ENCODE data around the gene SKA2. TPM values are rescaled to one million over a fixed set of nuclear protein-coding genes. Genes with fewer than 3 reads are reported as not detected.

The SKA2 gene
- 16.9 and 17.0 TPM in 2 replicates for total RNA-seq

DNA sequence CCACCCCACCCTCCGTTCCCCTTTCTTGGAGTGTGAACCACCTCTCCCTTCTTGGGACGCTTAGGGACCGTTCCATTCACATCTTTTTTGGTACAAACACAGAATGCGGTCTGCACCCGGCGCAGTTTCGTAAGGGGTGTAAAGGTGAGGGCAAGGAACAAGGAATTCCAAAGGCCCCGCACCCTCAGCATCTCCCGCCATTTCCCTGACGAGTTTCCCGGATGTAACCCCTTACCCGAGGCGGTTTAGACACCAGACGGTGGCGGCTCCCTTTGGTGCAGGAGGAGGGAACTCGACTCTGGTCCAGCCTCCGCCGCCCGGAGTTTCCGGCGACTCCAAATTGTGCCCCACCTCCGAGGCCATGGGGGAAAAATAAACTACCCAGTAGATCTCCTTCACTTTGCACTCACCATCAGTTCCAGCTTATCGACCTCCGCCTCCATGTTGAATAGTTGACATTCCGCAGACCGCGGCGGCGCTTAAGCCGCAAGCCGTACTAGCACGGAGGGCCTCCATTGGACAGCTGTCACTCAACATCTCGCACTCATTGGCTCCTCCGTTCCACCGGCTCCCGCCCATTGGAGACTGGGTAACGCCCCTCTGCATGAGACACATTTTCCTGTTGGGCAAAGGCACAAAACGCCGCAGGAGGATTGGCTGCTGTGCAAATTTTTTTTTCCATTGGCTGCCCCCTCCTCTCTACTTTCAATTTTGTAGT lies at the start of gene SKA2:
TSS of gene SKA2 (minus strand) at position 466 of the 718 bp plus-strand sequence. CDS start at position 443, 23 bp downstream.
- intact Hi-C loops (cut with micrococcal nuclease) = loop anchor here (1.0 to 10.0 kb wide), 9 partner anchors 49 to 936 kb away; partner anchors contain the start of genes CLTC, GDPD1, MKS1 and SMG8
- H3K9me3 Mint-ChIP-seq = no peaks in the 10 kb centered on the region
- TF ChIP-seq CTCF (IDR thresholded peaks at IDR 0.05) = no peak
- H3K4me3 Mint-ChIP-seq = no peak within 1 kb of the TSS
- peaks cover 14% of the 10 kb centered on the region for H3K4me1 Mint-ChIP-seq
- CTCF ChIA-PET = interaction anchor here (1.0 to 1.5 kb wide), 2 partner anchors 8 to 48 kb away, joined by 3 to 5 read pairs; partner anchors contain the start of gene TRIM37
- POLR2A ChIA-PET = interaction anchor here (0.6 to 2.1 kb wide), 15 partner anchors 9 to 1148 kb away, joined by 3 to 18 read pairs (median 6); partner anchors contain the start of genes CLTC, SMG8, SRSF1 and TRIM37
- ATAC-seq (ENCODE audit: low read depth) = peak; percentile 83
- H3K27ac Mint-ChIP-seq = no peak within 1 kb of the TSS
- no peaks in the 10 kb centered on the region for H3K36me3 Mint-ChIP-seq (ENCODE audit: low read depth)
- H3K27me3 Mint-ChIP-seq = no peaks in the 10 kb centered on the region
- peak; percentile 85 for DNase-seq

GRCh38 chr17:59202320-59202719 lies 47.3 kb upstream of the SKA2 start:
- H3K9me3 Mint-ChIP-seq = no peaks in the 10 kb centered on the region
- ATAC-seq (ENCODE audit: low read depth) = no peak
- TF ChIP-seq CTCF (IDR thresholded peaks at IDR 0.05) = no peak
- CTCF ChIA-PET = no interaction called here
- POLR2A ChIA-PET = interaction anchor here (0.6 kb wide), 1 partner anchor 213 kb away, joined by 3 read pairs; no protein-coding TSS in a partner anchor
- H3K4me1 Mint-ChIP-seq = no peaks in the 10 kb centered on the region
- H3K27me3 Mint-ChIP-seq = no peaks in the 10 kb centered on the region
- no peak for DNase-seq
- no peak overlapping the region for H3K27ac Mint-ChIP-seq
- no peak overlapping the region for H3K4me3 Mint-ChIP-seq
- no peaks in the 10 kb centered on the region for H3K36me3 Mint-ChIP-seq (ENCODE audit: low read depth)
- intact Hi-C loops (cut with micrococcal nuclease) = no loop called here

- no peak for DNase-seq
- no peak for ATAC-seq (ENCODE audit: low read depth)
- no peak overlapping the region for H3K27ac Mint-ChIP-seq
- no peaks in the 10 kb centered on the region for H3K4me1 Mint-ChIP-seq
- no peaks in the 10 kb centered on the region for H3K27me3 Mint-ChIP-seq
- intact Hi-C loops (cut with micrococcal nuclease) = no loop called here
- CTCF ChIA-PET = no interaction called here
- no peaks in the 10 kb centered on the region for H3K36me3 Mint-ChIP-seq (ENCODE audit: low read depth)
- no peak overlapping the region for H3K4me3 Mint-ChIP-seq
- TF ChIP-seq CTCF (IDR thresholded peaks at IDR 0.05) = no peak
- no peaks in the 10 kb centered on the region for H3K9me3 Mint-ChIP-seq
- POLR2A ChIA-PET = no interaction called here
Observed at GRCh38 chr17:59199398-59199797, 44.4 kb upstream of the SKA2 start.

GRCh38 chr17:59193336-59193862 lies 38.4 kb upstream of the SKA2 start:
- ChIA-PET CTCF (no interaction called here), POLR2A (no interaction called here)
- H3K27ac Mint-ChIP-seq = no peak overlapping the region
- no peaks in the 10 kb centered on the region for H3K36me3 Mint-ChIP-seq (ENCODE audit: low read depth)
- TF ChIP-seq CTCF (IDR thresholded peaks at IDR 0.05) = no peak
- H3K4me1 Mint-ChIP-seq = no peaks in the 10 kb centered on the region
- intact Hi-C loops (cut with micrococcal nuclease) = no loop called here
- no peak overlapping the region for H3K4me3 Mint-ChIP-seq
- ATAC-seq (ENCODE audit: low read depth) (no peak), DNase-seq (no peak)
- no peaks in the 10 kb centered on the region for H3K27me3 Mint-ChIP-seq
- H3K9me3 Mint-ChIP-seq = no peaks in the 10 kb centered on the region

GRCh38 chr17:59190806-59191205 lies 35.8 kb upstream of the SKA2 start:
- Mint-ChIP-seq H3K27me3 (no peaks in the 10 kb centered on the region), H3K36me3 (ENCODE audit: low read depth) (no peaks in the 10 kb centered on the region), H3K9me3 (no peaks in the 10 kb centered on the region), H3K4me3 (no peak overlapping the region), H3K27ac (no peak overlapping the region), H3K4me1 (peaks cover 18% of the 10 kb centered on the region)
- intact Hi-C loops (cut with micrococcal nuclease) = no loop called here
- ChIA-PET CTCF (no interaction called here), POLR2A (no interaction called here)
- DNase-seq (no peak), ATAC-seq (ENCODE audit: low read depth) (no peak)
- TF ChIP-seq CTCF (IDR thresholded peaks at IDR 0.05) = no peak

Data from activated B cell treated with CpG ODN at 0.5 μM for 24 hours (primary cell).